ENCODE results near the gene RBP3.

RBP3 gene

GRCh38 chr10:47403446-47404318 is 55.5 kb downstream of the RBP3 start:
- DNase-seq, result peak; percentile 28

GRCh38 chr10:47404446-47404845 is 56.3 kb downstream of the RBP3 start:
- DNase-seq, result no peak

GRCh38 chr10:47404937-47405336 is 56.8 kb downstream of the RBP3 start:
- DNase-seq, result no peak

GRCh38 chr10:47405857-47406547 is 57.8 kb downstream of the RBP3 start:
- no peak for DNase-seq

- DNase-seq, result no peak
Measured at GRCh38 chr10:47406548-47406869, 58.3 kb downstream of the RBP3 start.

- peak; percentile 94 for DNase-seq
Measured at GRCh38 chr10:47406870-47407691, 58.9 kb downstream of the RBP3 start.

Data from DMS53 (cell line).